DND-41 (cell line): ENCODE data around the gene SELENOK.

Source experiments
- EZH2 ChIP-seq: IDR thresholded peaks from 3 replicates; pipeline ENCODE4 v1.6.1; 2012; ENCODE audit warnings: borderline replicate concordance, low read depth, mild to moderate bottlenecking, moderate library complexity, low read length, inconsistent platforms; ENCODE audit not compliant: severe bottlenecking
- TF ChIP-seq, protein P1 (sequence below): IDR thresholded peaks from 2 replicates; pipeline ENCODE4 v1.5.1; 2012; ENCODE audit warnings: borderline replicate concordance, low read length, moderate library complexity, mild to moderate bottlenecking; ENCODE audit not compliant: poor library complexity, severe bottlenecking; ENCODE audit errors: extremely low read depth

GRCh38 chr3:53862241-53862640 lies 29.4 kb downstream of the SELENOK start:
- TF ChIP-seq, protein P1, sequence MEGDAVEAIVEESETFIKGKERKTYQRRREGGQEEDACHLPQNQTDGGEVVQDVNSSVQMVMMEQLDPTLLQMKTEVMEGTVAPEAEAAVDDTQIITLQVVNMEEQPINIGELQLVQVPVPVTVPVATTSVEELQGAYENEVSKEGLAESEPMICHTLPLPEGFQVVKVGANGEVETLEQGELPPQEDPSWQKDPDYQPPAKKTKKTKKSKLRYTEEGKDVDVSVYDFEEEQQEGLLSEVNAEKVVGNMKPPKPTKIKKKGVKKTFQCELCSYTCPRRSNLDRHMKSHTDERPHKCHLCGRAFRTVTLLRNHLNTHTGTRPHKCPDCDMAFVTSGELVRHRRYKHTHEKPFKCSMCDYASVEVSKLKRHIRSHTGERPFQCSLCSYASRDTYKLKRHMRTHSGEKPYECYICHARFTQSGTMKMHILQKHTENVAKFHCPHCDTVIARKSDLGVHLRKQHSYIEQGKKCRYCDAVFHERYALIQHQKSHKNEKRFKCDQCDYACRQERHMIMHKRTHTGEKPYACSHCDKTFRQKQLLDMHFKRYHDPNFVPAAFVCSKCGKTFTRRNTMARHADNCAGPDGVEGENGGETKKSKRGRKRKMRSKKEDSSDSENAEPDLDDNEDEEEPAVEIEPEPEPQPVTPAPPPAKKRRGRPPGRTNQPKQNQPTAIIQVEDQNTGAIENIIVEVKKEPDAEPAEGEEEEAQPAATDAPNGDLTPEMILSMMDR: no peak
- no peak for TF ChIP-seq EZH2
